HG03280 (cell line): ENCODE data around the gene TUBB.
"Not testable (repeated sequence)": the region's sequence is repeated elsewhere in the genome, so short reads cannot be mapped to it uniquely, and the experiment has no call there.

Experiments used
- ATAC-seq: cut with Tn5 transposase; IDR thresholded peaks from one replicate; pipeline ENCODE4 v1.9.1; 2021; ENCODE audit warnings: mild to moderate bottlenecking, moderate library complexity; ENCODE audit not compliant: unreplicated experiment

TUBB gene

GRCh38 chr6:30738532-30738931 lies 18.4 kb downstream of the TUBB start:
- no peak for ATAC-seq

GRCh38 chr6:30740540-30740870 lies 20.4 kb downstream of the TUBB start:
- no peak for ATAC-seq

DNA sequence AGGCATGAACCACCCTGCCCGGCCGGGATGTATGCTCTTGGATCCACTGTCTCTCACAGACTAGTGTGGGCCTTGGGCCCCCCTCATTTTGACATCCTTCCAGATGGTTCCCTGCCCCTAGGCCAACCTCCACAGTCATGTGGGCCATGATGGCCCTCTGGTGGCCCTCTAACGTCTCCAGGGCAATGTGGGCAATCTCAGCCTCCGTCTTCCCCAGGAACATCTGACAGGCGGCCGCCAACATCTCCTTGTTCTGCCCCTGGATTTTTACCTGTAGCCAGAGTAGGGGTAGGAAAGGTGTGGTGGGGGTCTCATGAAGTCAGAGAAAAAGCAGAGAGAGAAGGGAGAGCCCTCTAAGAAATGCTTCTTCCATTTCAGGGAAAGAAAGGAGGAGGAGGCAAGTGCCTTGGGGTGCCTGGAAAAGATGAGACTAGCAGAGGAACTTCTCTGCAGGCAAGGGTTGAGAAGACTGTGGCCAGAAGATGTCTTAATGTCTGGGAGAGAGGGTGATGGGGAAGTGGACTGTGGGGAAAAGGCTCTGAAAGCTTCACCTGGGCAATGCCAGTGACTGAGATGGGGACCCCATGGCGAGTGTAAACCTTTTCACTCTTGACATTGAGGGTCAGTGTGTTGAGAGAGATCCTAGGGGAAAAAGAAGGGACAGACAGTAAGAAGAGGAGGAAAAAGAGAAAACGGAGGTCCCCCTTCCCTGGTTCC lies 21.1 kb downstream of the TUBB start:
- no peak for ATAC-seq

DNA sequence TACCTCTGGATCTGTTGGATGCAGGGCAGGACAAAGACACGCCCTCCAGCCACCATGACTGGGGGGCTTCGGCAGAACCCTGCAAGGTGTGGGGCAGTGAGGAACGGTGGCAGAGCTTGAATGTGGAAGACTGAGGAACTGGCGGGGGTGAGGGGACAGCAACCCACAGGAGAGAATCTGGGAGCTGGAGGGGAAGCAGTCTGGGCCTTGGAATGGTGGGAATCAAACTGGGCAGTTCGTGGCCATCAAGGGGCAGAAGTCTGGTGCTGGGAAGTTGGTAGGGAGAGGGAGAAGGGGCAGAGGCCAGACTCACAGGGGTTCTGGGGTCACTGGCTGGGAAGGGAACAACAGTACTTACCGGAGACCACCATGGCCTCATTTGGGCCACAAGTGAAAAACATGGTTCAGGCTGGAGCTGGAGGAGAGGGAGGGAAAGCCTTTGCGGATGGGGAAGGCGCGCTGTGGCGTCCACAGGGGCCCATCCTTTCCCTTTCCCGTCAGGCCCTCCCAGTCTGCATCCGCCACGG lies 21.7 kb downstream of the TUBB start:
- peak; percentile 1 for ATAC-seq

DNA sequence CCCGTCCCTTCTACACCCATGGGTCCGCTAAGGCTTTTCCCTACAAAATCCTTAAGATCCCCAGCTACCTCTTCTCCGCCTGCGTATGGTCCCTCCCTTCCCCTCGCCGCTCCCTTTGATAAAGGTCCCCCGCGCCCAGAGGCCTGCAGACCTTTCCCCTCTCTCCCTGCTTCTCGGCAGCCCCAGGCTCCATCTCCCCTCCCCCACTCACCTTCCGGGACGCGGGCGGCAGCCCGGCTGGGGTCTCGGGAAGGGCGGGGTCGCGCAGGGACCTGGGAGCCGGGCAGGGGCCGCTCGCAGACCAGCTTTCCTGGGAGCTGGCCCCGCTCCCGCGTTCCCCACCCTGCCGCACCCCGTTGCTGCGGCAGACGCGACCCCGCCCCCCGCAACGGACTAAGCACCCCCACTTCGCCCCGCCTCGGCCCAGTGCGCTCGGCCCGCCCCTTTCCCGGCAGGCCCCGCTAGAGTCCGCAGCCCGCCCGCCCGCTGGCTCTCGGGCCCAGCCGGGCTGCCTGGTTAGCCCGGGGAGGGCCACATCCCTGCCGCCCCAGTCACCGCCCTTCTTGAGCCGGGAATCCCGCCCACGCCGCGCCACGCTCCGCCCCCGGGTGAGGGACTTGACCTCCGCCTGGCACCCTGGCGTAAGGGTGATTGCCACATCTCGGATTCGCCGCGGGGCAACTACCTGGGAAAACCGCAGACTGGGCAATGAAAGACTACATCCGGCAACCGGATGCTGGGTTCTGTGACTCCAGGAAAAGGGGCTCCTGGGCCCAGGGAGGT lies 22.4 kb downstream of the TUBB start, which contains the start of gene FLOT1:
Gene FLOT1 (minus strand): TSS at position 372 of the 783 bp plus-strand sequence. CDS start 498 bp downstream, outside the sequence.
- ATAC-seq = peak; percentile 68

- ATAC-seq = peak; percentile 20
Measured at GRCh38 chr6:30743099-30744053, 23.2 kb downstream of the TUBB start.

DNA sequence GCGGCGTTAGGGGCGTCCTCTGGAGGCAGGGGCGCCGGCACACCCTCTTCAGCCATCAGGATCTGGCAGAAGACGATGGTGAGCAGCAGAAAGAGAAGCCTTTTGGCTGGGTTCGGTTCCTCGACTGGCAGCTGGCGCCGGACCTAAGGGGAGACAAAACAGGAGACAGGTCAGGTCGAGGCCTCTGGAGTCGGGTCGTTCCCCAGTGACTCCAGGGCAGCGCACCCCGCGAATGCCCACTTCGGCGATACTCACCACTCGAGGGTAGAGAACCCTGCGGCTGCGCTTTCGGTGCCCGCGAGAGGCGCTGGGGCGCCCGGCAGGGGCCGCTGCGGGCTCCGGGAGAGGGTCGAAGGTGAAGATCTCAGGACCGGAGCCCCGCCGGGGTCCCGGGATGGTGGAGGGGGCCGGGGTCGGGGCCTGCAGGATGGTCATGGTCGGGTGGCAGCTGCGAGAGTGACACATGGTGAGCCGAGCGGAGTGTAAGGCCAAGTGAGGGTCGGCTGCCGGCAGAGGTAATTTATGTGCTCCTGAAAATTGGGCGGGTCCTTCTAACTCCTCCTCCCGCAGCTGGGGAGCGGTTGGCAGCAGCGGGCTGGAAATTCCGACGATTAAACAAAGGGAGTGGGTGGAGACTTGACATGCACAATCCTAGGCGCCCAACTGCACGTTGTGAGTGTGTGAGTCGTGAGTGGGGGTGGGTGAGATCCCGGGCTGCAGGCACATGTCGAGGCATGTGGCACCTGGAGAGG lies 24.1 kb downstream of the TUBB start, which contains the start of gene IER3:
Gene IER3 (minus strand): TSS at position 494 of the 752 bp plus-strand sequence. CDS start 29 bp downstream, at position 465.
- no peak for ATAC-seq

DNA sequence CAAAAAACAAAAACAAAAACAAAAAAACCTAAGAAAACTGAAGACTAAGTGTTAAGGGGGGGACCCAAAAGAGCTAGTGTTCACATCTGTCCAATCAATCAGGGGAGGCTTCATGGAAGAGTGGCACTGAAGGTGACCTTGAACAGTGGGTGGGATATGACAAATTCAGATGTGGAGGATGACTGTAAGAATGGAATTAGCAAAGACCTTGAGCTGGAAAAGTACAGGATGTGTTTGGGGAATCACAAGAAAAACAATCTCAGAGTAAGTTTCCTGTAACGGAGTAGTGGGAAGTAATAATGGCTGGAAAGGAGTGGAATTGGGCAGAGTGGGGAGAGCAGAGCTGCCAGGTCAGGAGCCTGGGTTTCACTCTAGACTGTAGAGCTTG lies 27.1 kb downstream of the TUBB start:
- ATAC-seq = no peak

GRCh38 chr6:30747902-30748769 lies 28.0 kb downstream of the TUBB start:
- ATAC-seq = no peak

GRCh38 chr6:30748851-30749540 lies 28.8 kb downstream of the TUBB start:
- no peak for ATAC-seq

- no peak for ATAC-seq
Measured at GRCh38 chr6:30749554-30750378, 29.6 kb downstream of the TUBB start.

DNA sequence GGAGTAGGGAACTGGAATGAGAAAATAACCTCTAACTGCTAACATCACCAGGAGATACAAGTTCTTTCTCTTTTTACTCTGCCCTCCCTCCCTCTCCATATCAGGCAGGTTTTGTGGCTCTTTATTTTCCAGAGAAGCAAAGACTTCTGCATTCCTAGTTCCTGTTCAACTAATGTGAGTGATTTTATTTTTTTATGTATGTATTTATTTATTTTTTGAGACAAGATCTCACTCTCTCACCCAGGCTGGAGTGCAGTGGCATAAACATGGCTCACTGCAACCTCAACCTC lies 30.2 kb downstream of the TUBB start:
- no peak for ATAC-seq

- no peak for ATAC-seq
Measured at GRCh38 chr6:30752157-30752927, 32.2 kb downstream of the TUBB start.

DNA sequence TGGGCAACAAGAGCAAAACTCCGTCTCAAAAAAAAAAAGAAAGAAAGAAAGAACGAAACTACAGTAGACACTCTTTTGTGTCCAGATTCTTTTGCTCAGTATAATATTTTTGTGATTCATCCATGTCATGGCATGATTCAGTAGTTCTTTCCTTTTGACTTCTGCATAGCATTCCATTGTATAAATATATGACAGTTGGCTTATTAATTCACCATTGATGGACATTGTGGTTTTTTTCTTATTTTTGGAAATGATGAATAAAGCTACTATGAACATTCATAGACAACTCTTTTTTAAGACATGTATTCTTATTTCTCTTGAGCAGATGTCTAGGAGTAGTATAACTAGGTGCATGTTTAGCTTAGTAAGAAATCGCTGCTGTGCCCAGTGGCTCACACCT lies 34.5 kb downstream of the TUBB start:
- no peak for ATAC-seq

DNA sequence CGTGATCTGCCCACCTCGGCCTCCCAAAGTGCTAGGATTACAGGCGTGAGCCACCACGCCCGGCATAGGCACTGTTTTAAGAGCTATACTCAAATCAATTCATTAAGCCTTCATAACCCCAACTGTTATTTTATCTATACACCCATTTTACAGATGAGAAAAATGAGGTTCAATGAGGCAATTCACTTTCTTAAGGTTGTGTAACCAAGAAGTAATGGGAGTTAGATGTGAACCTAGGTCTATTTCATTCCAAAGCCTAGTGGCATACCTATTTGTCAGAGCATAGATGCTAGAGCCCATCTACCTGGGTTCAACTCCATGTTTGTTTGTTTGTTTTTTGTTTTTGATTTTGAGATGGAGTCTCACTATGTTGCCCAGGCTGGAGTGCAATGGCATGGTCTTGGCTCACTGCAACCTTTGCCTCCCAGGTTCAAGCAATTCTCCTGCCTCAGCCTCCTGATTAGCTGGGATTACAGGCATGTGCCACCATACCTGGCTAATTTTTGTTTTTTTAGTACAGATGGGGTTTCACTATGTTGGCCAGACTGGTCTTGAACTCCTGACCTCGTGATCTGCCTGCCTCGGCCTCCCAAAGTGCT lies 36.4 kb downstream of the TUBB start:
- ATAC-seq = not testable (repeated sequence)

- ATAC-seq = no peak
Measured at GRCh38 chr6:30757261-30757904, 37.2 kb downstream of the TUBB start.
